CD4-positive, alpha-beta T cell treated with Interleukin-15 for 1 hour (primary cell): ENCODE results near the gene KCTD4.
"Not testable (repeated sequence)": the region's sequence is repeated elsewhere in the genome, so short reads cannot be mapped to it uniquely, and the experiment has no call there.

Source experiments
- DNase-seq: peaks from one replicate; pipeline ENCODE4 v3.0.0-alpha.2; 2020

Gene KCTD4

DNA sequence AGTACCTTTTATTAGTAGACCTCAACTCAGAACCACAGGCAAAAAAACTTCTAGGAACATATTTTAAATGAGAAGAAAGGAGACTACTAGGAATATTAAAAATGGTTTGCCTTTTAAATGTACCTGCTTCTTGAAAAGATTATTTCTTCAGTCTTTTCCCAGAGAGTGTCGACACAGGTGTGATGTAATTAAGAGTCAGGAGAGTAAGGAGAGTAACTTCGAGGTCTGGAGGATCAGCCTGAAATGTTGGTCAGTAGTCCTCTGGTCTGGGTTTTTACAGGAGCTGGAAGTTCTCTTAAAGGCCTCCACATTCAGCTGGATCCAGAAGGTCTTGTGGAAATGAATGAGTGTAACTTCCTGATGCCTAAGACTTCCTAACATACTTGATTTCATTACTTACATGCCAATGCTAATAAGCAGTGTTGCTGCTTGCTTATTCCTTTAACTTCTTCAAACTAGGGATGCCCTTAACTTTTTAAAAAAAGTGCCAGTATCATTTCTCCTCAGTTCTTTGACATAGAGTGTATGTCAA lies at the start of gene KCTD4:
Gene KCTD4 (minus strand): TSS at position 345 of the 532 bp plus-strand sequence. CDS start 6,478 bp downstream, outside the sequence.
- no peak for DNase-seq

DNA sequence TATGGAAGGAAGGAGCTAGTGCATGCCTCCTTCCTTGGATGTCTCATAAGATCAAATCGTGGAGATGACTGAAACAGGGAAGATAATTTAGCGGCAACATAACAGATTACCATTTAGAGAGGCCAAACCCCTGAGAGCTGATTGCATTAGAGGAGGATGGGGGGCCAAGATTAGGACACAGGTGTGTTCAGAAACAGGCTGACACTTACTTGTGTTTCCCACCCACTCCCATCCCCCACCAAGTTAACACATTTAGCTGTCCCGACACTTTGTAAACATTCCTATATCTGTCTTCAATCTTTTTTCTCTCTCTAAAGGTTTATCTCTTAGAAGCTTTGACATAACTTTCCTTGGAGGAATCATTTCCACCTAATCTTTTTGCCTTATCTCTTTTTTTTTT lies 48.8 kb upstream of the KCTD4 start:
- DNase-seq, result no peak

DNA sequence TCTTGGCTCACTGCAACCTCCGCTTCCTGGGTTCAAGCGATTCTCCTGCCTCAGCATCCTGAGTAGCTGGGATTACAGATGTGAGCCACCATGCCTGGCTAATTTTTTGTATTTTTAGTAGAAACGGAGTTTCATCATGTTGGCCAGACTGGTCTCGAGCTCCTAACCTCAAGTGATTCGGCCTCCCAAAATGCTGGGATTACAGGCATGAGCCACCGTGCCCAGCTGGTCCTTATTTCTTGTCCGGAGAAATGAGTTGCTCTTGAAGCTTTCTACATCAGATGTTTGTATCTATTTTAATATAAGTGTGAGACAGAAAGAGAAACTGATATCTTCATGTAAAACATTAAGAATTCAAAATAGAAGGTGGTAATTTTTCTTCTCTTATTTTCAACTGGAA lies 43.9 kb upstream of the KCTD4 start:
- not testable (repeated sequence) for DNase-seq

DNA sequence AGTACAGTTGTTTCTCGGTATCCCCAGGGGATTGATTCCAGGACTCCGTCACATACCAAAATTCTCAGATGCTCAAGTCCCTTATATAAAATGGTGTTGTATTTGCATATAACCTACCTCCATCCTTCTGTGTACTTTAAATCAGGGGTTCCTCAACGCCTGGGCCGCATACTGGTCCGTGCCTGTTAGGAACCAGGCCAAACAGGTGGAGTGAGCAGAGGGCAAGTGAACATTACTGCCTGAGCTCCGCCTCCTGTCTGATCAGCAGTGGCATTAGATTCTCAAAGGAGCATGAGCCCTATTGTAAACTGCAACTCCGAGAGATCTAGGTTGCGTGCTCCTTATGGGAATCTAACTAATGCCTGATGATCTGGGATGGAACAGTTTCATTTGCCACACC lies 42.2 kb upstream of the KCTD4 start:
- no peak for DNase-seq

DNA sequence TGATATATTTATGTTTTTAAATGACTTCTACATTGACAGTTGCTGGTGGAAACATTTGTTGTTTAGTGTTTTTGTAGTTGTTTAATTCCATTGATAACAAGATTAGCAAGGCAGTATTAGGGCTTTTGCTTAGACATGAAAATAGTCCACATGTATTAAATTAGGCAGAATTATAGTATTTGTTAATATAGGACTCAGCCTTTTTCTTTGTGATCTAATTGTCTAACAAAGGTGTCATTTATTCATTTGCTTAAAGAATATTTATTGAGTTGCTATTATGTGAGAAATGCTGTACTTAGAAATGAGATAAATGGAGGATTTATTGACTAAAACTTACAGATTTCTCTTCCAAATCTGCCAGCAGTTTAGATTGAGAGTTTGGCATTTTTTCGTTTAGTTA lies 41.7 kb upstream of the KCTD4 start:
- no peak for DNase-seq

DNA sequence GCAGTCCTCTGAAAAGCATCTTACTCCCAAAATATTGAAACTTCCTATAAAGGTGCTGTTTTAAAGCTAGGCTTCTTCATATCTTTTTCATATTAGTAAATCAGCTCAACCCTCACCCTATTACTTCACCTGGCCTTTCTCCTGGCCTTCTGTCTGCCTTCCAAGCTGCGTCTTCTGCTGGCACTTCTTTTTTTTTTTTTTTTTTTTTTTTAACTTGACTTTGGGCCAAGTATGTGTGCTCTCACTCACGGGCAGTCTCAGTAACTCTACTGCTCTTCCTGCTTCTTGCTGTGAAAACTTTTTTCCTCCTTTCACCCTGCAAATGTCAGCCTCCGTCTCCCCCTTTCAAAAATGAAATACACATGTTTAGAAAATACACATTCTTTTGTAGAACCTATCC lies 41.2 kb upstream of the KCTD4 start:
- DNase-seq, result no peak

DNA sequence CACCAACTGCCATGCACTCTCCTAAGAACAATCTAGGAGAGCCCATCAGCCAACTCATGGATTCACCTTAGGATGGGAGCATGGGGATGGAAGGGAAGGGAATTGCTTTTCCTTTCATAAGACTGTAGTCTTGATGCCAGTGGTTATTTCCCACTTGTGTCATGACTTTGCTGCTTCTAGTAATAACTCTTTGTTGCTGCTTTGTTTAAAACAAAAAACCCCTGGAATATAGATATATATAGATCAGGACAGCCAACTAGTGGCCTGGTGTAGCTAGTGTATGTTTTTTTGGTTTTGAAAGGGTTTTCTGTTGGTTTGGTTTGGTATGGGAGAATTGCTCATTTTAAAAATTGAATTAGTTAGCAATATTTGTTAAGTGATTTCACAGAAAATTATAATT lies 39.3 kb upstream of the KCTD4 start:
- no peak for DNase-seq

DNA sequence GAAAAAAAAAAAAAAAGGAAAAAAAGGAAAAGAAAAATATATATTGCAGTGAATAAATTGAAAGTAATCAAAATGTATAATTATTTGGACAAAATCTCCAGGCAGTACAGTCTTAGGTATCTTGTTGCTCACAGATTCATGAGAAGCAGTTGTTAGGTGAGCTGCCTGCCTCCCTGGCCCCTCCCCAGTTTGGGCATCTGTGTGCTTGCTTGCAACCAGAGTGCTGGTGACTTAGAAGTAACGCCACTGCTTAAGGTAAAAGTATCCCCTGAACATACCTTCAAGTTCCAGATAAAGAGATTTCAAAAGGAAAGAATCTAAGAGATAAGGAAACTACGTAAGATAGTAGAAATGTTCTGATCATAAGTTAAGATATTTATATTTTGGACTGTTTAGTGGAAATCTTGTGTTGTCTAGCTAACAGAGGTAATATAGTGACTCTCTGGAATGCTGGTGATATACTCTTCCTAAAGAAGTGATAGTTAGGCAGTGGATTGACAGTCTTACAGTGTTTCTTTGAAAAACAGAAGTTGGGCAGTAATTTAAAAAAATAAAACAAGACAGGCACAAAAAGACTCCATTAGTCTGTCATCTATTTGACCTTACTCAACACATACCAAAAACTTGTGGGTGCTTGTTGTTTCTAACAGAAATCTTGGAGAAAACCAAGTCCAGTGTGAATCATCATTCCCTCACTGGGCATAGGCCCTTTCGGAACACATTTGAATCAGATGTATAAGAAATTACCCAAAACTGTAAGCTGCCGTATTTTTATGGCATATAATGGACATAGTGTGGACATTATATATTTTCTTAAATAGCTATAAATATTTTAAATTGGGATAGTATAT lies 38.3 kb upstream of the KCTD4 start:
- DNase-seq, result no peak

DNA sequence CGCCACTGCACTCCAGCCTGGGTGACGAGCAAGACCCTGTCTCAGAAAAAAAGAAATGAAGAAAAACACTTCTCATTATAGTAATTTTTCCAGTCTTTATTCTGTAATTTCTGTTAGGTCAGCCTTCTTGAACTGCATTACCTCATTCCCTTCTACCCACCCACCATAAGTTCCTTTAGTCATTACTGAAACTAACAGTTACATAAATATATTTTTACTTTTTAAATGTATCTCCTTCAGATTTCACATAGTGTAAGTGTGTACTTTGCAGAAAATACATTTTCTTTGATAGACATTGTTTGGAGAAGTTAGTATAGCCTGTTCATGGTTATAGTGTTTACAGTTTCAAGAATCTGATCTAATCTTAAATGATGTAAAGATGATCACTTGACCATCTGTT lies 31.7 kb upstream of the KCTD4 start:
- DNase-seq, result no peak

DNA sequence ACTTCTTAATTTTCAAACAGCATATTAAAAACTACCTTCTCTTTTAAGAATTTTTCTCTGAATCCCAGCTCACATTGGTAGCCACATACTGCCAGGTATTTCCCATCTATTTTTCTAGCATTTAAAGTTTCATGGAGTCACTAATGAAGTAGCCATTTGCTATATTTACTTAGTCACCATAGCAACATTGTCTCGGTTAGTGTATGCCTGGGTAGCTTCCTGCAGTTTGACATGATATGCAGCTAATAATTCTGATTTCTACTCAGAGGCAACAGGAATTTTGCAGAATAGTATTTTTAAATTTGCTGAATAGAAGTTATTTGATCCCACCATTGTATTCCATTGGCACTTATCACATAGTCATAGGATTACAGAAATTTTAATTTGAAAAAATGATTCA lies 30.9 kb upstream of the KCTD4 start:
- no peak for DNase-seq

DNA sequence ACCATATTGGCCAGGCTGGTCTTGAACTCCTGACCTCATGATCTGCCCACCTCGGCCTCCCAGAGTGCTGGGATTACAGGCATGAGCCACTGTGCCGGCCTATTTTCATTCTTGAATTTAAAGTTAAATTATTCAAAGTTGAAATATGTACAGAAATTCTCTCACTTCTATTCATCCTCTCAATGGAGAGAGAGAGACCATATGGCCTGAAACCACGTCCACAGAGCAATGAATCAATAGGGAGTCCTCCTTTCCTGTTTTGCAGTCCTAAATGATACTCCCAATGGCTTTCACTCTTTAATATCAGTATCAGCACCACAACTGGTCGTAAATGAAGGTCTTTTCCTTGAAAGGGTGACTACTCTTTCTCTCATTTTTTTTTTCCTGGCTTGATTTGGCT lies 30.5 kb upstream of the KCTD4 start:
- no peak for DNase-seq

DNA sequence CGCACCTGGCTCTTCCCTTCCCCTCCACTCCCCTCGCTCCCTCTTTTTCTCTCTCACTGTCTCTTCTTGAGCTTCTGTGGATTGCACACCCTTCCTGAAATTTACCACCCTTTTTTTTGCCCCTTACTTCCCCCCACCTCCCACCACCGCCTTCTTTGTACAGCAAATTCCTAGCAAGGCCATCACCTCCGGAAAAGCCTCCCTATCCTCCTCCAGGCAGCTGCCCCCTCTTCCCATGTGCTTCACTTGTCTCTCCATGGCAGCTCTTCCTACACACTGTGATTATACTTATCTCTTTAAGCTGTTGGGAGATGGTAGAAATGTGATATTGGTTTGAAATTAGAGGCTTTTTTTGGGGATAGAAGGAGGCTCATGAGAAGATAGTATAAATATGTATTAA lies 28.3 kb upstream of the KCTD4 start:
- DNase-seq, result no peak

DNA sequence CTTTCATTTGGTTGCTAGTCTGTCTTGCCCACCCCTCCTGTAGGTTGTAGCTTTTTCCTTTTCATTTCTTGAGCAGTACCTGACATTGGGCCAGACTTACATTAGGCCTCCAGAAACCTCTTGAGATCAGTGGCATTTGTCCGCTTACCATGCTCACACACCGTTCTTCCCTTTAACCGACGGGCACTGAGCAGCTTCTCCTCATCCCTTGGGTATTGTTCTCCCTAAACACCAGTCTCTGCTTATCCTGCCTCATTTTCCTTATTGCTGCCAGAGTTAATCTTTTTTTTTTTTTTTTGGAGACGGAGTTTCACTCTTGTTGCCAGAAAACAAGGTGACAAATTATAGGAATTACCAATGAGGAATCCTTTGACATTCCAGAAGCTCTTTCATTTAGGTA lies 27.2 kb upstream of the KCTD4 start:
- no peak for DNase-seq

DNA sequence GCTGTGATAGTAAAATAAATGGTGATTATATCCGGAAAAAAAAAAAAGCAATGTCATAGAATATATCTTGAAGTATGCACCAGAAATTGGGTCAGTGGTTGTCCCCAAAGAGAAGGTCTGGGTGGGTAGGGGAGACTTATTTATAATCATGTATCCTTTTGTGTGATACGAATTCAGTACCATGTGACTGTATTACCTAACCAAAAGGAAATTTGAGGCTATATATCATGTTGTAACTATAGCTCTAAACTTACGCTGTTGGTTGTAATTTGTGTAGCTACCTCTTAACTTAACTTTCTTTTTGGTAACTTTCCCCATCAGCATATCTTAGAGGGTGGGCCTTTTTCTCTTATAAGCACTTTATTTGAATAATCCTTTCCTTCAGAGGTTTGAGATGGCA lies 25.2 kb upstream of the KCTD4 start:
- no peak for DNase-seq

DNA sequence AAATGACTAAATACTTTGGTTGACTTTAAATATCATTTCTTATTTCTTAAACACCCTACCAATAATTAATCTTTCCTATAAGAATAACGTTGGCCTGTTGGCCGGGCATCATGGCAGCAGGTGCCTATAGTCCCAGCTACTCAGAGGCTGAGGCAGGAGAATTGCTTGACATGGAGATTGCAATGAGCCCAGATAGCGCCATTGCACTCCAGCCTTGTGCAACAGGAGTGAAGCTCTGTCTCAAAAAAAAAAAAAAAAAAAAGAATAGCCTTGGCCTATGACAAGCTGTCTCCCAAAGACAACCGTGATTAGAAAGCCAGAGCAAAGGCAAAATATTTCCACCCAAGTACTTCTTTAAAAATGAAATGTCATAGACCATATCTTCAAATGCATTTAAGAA lies 24.5 kb upstream of the KCTD4 start:
- DNase-seq, result no peak

DNA sequence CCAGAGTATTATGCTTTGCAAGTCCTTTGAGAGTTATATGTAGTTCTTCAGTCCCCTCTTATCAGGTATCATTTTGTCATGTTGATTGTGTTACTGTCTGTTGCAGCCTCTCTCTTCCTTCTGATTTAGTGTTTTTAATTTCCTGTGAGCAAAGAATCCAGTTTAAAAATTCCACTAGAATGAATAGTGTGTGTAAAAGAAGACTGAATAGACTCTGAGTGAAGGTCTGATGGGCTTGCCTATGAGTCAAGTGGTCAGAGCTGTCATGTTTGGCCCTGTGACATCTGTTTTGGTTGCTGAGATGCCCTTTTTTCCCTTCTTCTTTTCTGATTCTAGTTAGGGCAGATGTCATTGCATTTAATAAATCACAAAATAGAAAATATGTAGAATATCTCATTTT lies 23.3 kb upstream of the KCTD4 start:
- no peak for DNase-seq

DNA sequence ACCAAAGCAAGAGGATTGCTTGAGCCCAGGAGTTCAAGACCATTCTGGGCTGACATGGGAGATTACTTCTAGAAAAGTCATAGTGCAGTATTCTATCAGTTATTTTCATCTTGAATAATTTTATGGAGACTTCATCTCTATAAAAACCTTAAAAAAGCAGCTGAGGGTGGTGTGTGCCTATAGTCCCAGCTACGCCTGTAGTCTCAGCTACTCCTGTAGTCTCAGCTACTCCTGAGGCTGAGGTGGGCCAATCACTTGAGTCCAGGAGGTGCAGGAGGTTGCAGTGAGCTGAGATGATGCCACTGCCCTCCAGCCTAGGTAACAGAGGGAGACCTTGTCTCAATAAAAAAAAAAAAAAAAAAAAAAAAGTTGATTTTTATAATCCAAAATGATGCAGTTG lies 22.1 kb upstream of the KCTD4 start:
- DNase-seq, result no peak

DNA sequence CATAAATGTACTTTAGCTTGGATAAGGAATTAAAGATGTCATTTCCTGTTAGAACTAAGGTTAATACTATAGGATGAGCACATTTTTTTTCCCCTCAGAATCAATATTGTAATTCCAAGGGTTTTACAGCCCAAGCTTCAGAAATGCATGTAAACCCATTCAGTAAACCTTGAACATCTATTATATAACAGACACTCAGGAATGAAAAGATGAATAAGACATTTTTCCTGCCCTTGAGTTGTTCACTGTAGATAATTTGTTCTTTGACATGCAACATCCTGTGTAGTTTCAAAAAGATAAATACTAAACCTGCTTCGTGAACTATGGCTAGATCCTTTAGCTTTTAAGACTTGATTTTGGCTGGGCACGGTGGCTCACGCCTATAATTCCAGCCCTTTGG lies 21.7 kb upstream of the KCTD4 start:
- no peak for DNase-seq

DNA sequence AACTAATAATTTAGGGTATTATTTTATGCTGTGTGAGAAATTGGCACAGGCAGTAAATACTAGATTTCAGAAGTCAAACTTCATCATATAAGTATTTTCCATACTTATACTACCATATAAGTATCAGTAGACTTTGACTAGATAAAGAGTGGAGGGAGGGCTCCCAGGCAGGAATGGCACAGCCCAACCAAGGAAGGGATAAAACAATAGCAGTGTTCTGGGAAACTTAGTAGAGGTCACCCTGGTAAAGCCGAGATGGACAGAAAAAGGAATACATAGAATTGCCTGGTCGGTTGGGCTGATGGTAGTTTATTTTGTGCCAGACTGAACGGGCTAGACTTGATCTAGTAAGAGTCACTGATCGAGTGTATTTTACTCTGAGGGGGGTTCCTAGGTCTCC lies 19.6 kb upstream of the KCTD4 start:
- no peak for DNase-seq

DNA sequence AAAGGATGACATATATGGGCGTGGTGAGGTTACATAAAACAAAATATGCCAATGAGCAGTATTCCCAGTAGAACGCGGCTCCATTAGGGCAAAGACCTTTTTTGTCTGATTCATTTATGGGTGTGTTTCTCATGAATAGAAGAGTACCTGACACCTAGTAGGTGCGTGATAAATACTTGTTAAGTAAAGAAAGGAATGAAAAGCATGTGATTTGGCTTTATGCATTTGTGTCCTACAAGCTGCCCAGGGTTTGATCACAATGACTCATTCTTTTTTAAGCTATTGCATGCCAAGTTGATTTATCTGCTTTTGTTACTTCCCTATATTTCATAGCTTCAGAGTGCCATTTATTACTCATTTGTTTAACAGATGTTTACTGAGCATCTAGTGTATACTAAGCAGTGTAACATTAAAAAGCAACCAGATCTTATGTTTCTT lies 19.1 kb upstream of the KCTD4 start:
- DNase-seq, result no peak

DNA sequence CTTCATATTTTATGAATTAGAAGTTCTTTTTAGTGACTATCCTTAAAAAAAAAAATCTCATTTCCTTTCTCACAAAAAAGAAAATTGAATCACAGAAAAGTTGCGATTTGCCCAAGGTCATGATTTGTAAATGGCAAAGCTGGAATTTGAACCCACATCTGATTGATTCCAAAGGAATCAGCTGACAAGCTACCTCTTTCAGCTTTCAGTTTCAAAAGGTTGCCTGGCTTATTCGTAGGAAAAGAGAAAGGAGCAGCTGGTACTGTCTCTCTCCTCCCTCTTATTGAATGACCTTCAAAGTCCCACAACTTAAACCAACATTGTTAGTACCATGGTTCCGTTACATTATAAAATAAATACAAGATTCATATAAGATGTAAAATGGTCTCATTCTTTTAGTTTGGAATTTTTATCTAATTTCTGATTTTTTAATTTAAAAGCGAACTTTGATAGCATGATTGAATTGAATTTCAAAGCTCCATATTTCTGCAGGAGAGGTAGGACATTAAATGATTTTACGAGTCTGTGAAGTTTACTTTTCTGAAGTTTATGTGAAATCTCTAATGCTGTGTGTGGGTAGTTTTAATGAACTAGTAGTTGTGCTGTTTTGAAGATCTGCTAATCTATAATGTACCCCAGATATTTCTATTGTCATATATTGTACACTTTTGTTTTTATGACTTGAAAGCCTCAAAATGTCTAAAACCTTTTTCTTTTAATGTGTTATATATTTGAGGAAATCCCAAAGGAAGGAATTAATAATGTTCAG lies 18.5 kb upstream of the KCTD4 start:
- DNase-seq, result no peak

DNA sequence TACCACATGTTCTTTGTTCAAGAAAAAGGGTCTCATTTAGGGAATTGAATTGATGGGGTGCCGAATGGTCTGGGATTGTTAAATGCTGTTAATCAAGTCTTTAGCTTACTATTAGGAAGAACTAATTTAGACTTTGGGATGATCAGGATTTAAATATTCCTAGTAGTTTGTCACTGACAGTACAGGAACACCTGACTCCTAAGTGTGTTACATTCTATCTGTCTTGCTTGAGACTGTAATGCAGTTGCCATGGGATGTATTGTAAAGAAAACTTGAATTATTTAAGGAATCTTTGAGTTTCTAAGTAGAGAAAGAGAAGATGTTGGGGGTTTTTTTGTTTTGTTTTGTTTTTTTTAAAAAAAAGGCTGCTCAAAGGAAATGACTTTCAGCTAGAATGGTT lies 17.8 kb upstream of the KCTD4 start:
- no peak for DNase-seq

DNA sequence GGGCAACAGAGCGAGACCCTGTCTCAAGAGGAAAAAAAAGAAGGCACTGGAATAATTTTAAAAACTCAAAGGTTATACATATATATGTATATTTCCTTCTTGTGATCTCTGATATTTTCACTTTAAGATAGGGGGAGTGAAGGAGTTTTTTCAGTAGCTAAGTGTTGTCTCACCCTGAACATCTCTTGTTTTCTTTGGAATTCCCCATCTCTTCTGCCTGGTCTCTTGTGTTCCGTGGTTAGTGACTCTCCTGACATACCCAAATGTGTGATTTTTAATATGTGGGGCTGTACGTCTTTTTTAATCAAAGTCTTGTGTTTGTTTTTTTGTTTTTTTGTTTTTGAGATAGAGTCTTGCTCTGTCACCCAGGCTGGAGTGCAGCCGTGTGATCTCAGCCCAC lies 15.3 kb upstream of the KCTD4 start:
- no peak for DNase-seq

DNA sequence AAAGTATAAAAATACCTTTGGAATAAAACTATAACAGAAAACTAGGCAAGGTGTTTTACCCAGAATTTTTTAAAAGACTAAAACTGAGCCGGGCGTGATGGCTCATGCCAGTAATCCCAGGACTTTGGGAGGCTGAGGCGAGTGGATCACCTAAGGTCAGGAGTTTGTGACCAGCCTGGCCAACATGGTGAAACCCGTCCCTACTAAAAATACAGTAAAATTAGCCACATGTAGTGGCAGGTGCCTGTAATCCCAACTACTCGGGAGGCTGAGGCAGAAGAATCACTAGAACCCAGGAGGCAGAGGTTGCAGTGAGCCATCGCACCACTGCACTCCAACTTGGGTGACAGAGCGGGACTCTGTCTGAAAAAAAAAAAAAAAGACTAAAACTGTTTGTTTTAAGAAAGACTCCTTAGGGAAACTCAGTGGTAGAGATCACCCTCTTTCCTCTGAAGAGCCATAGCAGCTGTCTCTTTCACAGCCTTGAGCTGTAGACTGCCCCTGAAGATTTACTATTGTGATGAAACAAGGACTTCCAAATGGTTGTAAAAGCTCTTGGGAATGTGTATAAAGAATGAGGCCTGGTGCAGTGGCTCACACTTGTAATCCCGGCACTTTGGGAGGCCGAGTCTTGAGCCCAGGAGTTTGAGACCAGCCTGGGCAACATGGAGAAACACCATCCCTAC lies 14.7 kb upstream of the KCTD4 start:
- no peak for DNase-seq
